Gastrocnemius medialis (tissue), 4 donors: ENCODE measurements around the gene ARHGAP26. TPM values are rescaled to one million over a fixed set of nuclear protein-coding genes. Genes with fewer than 3 reads are reported as not detected.

Experiments used
- ATAC-seq, 2 donors: fragments of 150-250 bp; one replicate each; pipeline ENCODE4 v1.9.1; 2016
- DNase-seq, 2 donors: peaks; one replicate each; pipeline ENCODE4 v3.0.0-alpha.2; 2019
- H3K27ac ChIP-seq, 4 donors: fragments of 200-600 bp; sonication (generic); 1 replicate in 1 of 4; 2 replicates in 3 of 4; pipeline ENCODE4 v1.5.1; 2016 to 2018; ENCODE audit warnings: mild to moderate bottlenecking in 2 of 4, moderate library complexity in 1 of 4
- H3K27me3 ChIP-seq, 3 donors: fragments of 200-600 bp; sonication (generic) in 2 of 3; 1 replicate in 1 of 3; 2 replicates in 2 of 3; pipeline versions ENCODE4 v1.5.1 to v1.6.0; 2016 to 2019; ENCODE audit warnings: mild to moderate bottlenecking in 1 of 3, moderate library complexity in 1 of 3
- H3K36me3 ChIP-seq, 2 donors: fragments of 200-600 bp; sonication (generic) in 1 of 2; one replicate each; pipeline ENCODE4 v1.5.1; 2017 to 2018
- H3K4me1 ChIP-seq, 2 donors: fragments of 200-600 bp; sonication (generic) in 1 of 2; one replicate each; pipeline ENCODE4 v1.5.1; 2016 to 2017; ENCODE audit warnings: mild to moderate bottlenecking in 2 of 2
- H3K4me3 ChIP-seq, 4 donors: fragments of 200-600 bp; sonication (generic) in 3 of 4; 1 replicate in 1 of 4; 2 replicates in 3 of 4; pipeline ENCODE4 v1.5.1; 2016 to 2019; ENCODE audit warnings: mild to moderate bottlenecking in 2 of 4
- H3K9me3 ChIP-seq, 3 donors: fragments of 200-600 bp; sonication (generic) in 2 of 3; 1 replicate in 1 of 3; 2 replicates in 2 of 3; pipeline ENCODE4 v1.5.1; 2016 to 2019
- POLR2A ChIP-seq, 2 donors: fragments of 450-650 bp; IDR thresholded peaks; one replicate each; pipeline ENCODE4 v1.6.1; 2017; ENCODE audit warnings: antibody characterized with exemption in 2 of 2, mild to moderate bottlenecking in 2 of 2, moderate library complexity in 2 of 2
- in situ Hi-C, 4 donors: fragments of 200-750 bp; cut with MboI; loops; one replicate each; pipeline versions ENCODE4 v1.15.0 to v1.8.0; 2017; ENCODE audit warnings: low sequenced_read_pairs in 4 of 4
- intact Hi-C: fragments of 100-400 bp; cut with DNase I; formaldehyde crosslinking; loops from one replicate; pipeline ENCODE4 v1.15.1; 2023; ENCODE audit warnings: low total_unique reads
- total RNA-seq, 4 donors: library from RNA; depleted of rRNA; stranded (reverse); fragments of >200 nt; gene quantifications; one replicate each; pipeline versions ENCODE4 v1.1.0 to v1.2.3, GENCODE V29; 2016
- TF ChIP-seq, protein P1 (sequence below), 5 experiments: fragments of 450-650 bp in 3 of 5; fragments of 200-600 bp in 2 of 5; sonication (generic) in 2 of 5; IDR thresholded peaks in 4 of 5; conservative IDR thresholded peaks in 1 of 5; 1 replicate in 4 of 5; 2 replicates in 1 of 5; pipeline ENCODE4 v1.5.1; 2016 to 2019; ENCODE audit warnings: antibody characterized with exemption in 5 of 5, mild to moderate bottlenecking in 3 of 5, moderate library complexity in 3 of 5

ARHGAP26 gene
- total RNA-seq, 4 donors from 2014 or later = 9.1 to 22.4 (median 13.4) TPM

GRCh38 chr5:142870532-142871362, 100.6 kb downstream of the ARHGAP26 start:
- DNase-seq = no peak
- Histone ChIP-seq H3K27me3 (no peaks in the 10 kb centered on the region), H3K4me1 (peaks cover 10 to 21% of the 10 kb centered on the region in 2 donors), H3K36me3 (no peaks in the 10 kb centered on the region), H3K27ac (no peak overlapping the region), H3K4me3 (no peak overlapping the region), H3K9me3 (no peaks in the 10 kb centered on the region)
- ATAC-seq = no peak
- in situ Hi-C loops (loop anchor here in 3 of 4 donors (10.0 kb wide), 3 partner anchors 116 to 146 kb away; no protein-coding TSS in a partner anchor), intact Hi-C loops (no loop called here)
- TF ChIP-seq, protein P1, sequence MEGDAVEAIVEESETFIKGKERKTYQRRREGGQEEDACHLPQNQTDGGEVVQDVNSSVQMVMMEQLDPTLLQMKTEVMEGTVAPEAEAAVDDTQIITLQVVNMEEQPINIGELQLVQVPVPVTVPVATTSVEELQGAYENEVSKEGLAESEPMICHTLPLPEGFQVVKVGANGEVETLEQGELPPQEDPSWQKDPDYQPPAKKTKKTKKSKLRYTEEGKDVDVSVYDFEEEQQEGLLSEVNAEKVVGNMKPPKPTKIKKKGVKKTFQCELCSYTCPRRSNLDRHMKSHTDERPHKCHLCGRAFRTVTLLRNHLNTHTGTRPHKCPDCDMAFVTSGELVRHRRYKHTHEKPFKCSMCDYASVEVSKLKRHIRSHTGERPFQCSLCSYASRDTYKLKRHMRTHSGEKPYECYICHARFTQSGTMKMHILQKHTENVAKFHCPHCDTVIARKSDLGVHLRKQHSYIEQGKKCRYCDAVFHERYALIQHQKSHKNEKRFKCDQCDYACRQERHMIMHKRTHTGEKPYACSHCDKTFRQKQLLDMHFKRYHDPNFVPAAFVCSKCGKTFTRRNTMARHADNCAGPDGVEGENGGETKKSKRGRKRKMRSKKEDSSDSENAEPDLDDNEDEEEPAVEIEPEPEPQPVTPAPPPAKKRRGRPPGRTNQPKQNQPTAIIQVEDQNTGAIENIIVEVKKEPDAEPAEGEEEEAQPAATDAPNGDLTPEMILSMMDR (IDR thresholded peaks at IDR 0.05 in 4 of 5, conservative IDR thresholded peaks at IDR 0.05 in 1 of 5) = no peak
- TF ChIP-seq POLR2A (IDR thresholded peaks at IDR 0.05) = no peak

DNA sequence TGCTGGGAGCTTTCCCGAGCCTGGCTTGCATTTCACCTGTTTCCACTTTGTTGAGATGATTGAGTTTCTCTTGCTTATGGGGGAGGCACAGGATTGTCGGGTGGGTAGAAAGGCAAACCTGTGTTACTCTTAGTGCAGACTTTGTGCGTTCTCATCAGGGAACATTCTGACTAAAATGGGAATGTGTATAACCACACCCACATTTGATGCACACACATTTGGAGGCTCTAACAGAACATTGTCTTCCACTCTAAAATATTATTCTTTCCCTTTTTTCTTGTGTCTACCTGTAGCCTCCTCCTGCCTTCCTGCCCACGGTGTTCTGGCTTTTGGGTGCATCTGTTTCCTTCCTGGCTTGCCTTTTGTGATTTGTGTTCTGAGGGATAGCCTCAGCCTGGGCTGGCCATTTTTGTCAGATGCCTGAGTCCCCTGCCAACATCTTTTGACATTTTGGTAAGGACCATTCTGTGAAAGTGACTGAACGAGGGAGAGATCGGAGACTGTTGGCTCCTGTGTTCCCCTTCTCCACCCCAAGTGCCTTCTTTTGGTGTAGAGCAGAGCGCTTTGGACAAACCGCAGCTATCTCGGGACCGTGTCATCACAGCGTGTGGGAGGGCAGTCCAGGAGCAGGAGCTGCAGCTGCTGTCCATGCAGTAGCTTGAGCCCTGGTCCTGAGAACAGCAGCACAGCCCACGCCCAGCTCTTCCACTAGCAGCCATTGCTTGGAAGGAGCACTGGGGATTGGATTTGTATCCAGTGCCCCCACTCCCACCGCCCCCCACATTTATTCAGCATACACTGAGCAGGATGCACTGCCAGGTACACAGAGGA, 101.4 kb downstream of the ARHGAP26 start:
- TF ChIP-seq POLR2A (IDR thresholded peaks at IDR 0.05) = no peak
- TF ChIP-seq, protein P1 (IDR thresholded peaks at IDR 0.05 in 4 of 5, conservative IDR thresholded peaks at IDR 0.05 in 1 of 5) = no peak
- peaks cover 9 to 21% of the 10 kb centered on the region in 2 donors for H3K4me1 ChIP-seq
- no peak overlapping the region for H3K4me3 ChIP-seq
- ATAC-seq = no peak
- in situ Hi-C loops (loop anchor here in 3 of 4 donors (10.0 kb wide), 3 partner anchors 117 to 147 kb away; no protein-coding TSS in a partner anchor), intact Hi-C loops (no loop called here)
- DNase-seq = no peak
- H3K9me3 ChIP-seq = no peaks in the 10 kb centered on the region
- H3K27me3 ChIP-seq = no peaks in the 10 kb centered on the region
- no peak overlapping the region for H3K27ac ChIP-seq
- no peaks in the 10 kb centered on the region for H3K36me3 ChIP-seq

DNA sequence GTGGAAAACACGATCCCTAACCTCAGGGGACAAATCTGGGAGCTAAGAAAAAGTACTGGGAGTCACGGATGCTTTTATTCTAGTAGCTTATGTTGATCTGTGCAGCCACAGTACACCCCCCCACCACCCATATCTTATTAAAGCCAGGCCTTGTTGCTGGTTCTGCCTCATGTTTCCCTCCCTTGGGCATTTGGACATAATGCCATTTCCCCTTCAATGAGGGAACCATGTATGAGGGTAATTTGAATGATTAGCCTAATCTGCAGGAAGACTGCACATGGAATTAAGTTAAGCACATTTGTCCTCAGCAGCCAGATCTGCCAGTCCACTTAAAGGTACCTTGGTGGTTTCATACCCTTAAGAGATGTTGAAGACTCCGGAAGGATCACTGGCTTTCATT, 102.0 kb downstream of the ARHGAP26 start:
- intact Hi-C loops (no loop called here), in situ Hi-C loops (loop anchor here in 3 of 4 donors (10.0 kb wide), 3 partner anchors 117 to 147 kb away; no protein-coding TSS in a partner anchor)
- H3K4me1 ChIP-seq = peaks cover 6 to 21% of the 10 kb centered on the region in 2 donors
- H3K27me3 ChIP-seq = no peaks in the 10 kb centered on the region
- no peak overlapping the region for H3K4me3 ChIP-seq
- TF ChIP-seq POLR2A (IDR thresholded peaks at IDR 0.05) = no peak
- TF ChIP-seq, protein P1 (IDR thresholded peaks at IDR 0.05 in 4 of 5, conservative IDR thresholded peaks at IDR 0.05 in 1 of 5) = no peak
- H3K9me3 ChIP-seq = no peaks in the 10 kb centered on the region
- H3K27ac ChIP-seq = no peak overlapping the region
- DNase-seq (no peak), ATAC-seq (no peak)
- no peaks in the 10 kb centered on the region for H3K36me3 ChIP-seq

DNA sequence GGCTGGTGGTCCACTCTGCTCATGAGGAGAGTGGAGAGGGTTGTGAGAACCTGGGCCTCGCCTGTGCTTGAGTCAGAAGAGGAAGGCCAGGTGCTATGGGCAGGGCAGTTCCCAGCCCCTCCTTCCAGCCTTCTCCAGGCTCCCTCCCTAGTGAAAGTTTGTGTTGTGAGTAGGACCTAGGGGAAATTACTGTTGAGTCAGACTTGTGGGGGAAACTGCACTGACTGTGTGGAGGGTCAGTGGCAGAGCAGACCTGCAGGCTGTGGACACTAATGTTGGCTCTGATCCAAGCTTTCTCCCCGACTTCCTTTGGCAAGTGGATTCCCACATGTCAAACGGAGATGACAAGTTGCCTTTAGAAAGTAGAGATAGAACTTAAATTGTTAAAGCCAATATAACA, 102.6 kb downstream of the ARHGAP26 start:
- DNase-seq (no peak), ATAC-seq (peak in 1 of 2 donors; percentile 21)
- H3K9me3 ChIP-seq = no peaks in the 10 kb centered on the region
- intact Hi-C loops (no loop called here), in situ Hi-C loops (loop anchor here in 3 of 4 donors (10.0 kb wide), 3 partner anchors 118 to 148 kb away; no protein-coding TSS in a partner anchor)
- H3K36me3 ChIP-seq = no peaks in the 10 kb centered on the region
- H3K4me3 ChIP-seq = no peak overlapping the region
- H3K4me1 ChIP-seq = peaks cover 6 to 21% of the 10 kb centered on the region in 2 donors
- no peak overlapping the region for H3K27ac ChIP-seq
- TF ChIP-seq POLR2A (IDR thresholded peaks at IDR 0.05) = no peak
- TF ChIP-seq, protein P1 (IDR thresholded peaks at IDR 0.05 in 4 of 5, conservative IDR thresholded peaks at IDR 0.05 in 1 of 5) = no peak
- H3K27me3 ChIP-seq = no peaks in the 10 kb centered on the region
